ENCODE measurements around the gene CEBPZ.
"Not testable (repeated sequence)": the region's sequence is repeated elsewhere in the genome, so short reads cannot be mapped to it uniquely, and the experiment has no call there.

The CEBPZ gene, protein sequence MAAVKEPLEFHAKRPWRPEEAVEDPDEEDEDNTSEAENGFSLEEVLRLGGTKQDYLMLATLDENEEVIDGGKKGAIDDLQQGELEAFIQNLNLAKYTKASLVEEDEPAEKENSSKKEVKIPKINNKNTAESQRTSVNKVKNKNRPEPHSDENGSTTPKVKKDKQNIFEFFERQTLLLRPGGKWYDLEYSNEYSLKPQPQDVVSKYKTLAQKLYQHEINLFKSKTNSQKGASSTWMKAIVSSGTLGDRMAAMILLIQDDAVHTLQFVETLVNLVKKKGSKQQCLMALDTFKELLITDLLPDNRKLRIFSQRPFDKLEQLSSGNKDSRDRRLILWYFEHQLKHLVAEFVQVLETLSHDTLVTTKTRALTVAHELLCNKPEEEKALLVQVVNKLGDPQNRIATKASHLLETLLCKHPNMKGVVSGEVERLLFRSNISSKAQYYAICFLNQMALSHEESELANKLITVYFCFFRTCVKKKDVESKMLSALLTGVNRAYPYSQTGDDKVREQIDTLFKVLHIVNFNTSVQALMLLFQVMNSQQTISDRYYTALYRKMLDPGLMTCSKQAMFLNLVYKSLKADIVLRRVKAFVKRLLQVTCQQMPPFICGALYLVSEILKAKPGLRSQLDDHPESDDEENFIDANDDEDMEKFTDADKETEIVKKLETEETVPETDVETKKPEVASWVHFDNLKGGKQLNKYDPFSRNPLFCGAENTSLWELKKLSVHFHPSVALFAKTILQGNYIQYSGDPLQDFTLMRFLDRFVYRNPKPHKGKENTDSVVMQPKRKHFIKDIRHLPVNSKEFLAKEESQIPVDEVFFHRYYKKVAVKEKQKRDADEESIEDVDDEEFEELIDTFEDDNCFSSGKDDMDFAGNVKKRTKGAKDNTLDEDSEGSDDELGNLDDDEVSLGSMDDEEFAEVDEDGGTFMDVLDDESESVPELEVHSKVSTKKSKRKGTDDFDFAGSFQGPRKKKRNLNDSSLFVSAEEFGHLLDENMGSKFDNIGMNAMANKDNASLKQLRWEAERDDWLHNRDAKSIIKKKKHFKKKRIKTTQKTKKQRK

DNA sequence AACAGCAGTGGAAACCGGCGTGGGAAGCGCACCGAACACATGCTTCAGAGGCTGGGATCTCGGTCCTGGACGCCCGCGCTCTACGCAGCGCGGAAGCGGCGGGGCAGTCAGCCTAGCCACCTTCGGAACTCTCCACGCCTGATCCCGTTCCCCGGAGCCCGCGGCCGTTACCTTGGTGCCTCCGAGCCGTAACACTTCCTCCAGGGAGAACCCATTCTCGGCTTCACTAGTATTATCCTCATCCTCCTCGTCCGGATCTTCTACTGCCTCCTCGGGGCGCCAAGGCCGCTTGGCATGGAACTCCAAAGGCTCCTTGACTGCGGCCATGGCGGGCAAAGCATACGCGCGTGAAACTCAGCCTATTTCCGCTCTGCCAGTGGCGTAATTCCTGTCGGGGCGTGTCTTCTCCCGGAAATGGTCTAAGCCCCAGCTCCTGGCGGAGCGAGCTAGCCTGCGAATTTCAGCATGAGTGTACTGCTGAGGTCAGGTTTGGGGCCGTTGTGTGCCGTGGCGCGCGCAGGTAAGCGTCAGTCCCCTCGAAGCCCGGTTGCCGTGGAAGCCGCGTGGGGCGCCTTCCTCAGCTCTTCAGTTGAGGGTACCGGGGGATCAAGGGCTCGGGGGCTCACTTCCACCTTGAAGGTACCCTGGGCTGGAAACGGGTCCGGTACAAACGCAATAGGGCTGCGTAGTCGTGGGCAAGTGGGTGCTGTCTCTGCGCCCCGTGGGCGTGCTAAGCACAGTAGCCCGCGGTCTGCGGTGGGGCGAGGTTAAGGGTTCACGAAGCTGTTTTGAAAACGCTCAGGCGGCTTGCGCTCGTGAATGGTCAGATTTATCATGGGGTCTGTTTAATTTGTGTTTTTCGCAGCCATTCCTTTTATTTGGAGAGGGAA is at the start of gene CEBPZ, which contains the start of gene NDUFAF7:
Gene CEBPZ (minus strand): TSS at position 356 of the 890 bp plus-strand sequence. CDS start 29 bp downstream, at position 327.
Gene NDUFAF7 (plus strand): TSS at position 418 of the 890 bp plus-strand sequence. CDS start 48 bp downstream, at position 466.
- peak; percentile 82 for DNase-seq

DNA sequence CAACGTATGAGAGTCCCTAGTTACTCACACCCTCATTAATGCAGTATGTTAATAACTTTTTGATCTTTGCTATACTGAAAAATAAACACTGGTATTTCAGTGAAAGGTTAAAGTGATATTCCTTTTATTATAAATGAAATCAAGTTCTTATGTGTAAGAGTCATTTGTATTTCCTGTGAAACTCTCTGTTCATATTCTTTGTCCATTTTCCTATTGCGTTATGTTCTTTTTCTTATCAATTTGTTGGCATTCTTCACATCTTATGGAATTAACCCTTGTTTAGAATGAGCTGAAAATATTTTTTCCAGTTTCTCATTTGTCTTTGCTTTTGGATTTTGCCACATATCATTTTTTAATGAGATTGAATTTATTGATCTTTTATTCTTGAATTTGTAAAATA is 44.9 kb upstream of the CEBPZ start:
- DNase-seq, result no peak

DNA sequence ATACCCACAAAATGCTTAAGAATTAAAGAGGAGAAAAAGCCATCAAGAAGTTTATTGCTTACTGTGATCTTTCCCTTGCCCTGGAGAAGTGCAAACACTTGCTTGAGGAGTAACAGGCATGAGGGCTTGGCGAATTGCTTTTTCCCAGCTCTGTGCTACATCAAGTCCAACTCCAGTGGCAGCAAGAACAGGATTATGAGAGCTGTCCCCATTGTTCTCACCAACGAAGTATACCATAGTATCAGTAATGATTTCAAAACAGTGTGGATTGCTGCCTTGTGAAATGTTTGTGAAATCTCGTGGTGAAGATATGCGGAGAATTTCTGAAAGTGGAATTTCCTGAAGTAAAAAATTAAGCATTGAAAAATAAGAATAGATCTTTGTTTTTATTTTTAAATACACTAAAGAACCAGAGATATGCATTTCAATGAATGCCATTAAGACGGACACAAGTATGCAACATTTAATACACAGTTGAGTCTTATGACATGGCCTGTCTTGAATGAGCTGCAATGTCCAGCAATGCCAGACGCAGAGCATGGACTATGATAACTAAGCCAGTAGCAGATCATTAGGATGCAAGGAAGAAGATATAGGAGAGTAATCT is 43.1 kb upstream of the CEBPZ start:
- no peak for DNase-seq

DNA sequence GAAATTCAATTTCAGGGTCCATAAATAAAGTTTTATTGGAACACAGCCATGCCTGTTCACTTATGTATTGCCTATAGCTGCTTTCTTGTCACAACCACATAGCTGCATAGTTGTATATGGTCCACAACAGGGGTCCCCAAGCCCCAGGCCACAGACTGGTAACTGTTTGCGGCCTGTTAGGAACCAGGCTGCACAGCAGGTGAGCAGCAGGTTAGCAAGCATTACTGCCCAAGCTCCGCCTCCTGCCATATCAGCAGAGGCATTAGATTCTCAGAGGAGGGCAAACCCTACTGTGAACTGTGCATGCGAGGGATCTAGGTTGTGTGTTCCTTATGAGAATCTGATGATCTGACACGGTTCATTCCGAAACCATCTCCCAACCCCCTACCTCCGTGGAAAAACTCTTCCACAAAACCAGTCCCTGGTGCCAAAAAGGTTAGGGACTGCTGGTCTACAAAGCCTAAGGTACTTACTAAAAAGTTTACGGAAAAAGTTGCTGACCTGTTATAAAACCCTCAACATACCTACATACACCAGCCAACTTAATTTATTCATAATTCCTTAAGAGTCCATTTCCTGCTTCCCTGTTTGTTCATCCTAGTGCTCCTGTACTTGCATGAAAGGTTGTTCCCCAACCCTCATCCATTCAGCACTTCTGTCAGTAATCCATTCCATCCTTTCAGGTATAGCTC is 40.1 kb upstream of the CEBPZ start:
- no peak for DNase-seq

DNA sequence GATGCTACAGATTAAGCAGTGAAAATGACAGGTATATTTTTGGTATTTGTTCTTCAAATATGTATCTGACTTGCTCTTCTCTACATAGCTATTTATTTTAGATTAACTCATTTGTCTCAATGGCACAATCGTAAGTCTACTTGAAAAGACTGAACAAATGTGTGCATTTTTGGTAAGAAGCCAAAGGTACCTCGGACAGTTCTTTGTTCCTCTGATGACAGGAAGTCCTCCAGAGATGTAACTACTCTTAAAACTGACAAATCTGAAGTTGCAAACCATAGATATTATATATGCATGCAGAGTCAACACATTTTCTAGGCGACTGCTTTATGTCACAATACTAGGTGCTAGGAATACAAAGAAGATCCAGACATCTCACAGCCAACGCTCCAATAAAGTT is 36.7 kb upstream of the CEBPZ start:
- no peak for DNase-seq

DNA sequence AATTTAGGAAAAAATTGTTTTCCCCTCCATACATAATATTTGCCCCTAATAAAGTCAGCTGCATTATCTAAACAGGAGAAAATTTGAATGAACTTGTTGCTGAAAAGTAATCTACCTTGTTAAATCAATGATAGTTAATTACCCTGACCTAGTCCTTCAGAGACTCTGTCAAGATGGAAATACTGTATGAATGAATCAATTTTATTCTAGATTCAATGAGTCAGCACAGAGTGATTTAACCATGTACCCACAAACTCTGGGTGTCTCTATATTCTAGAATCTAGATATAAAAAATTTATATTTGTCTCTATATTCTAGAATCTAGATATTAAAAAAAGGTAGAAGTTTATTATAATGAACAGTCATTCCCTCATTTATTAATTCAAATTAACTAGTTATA is 36.3 kb upstream of the CEBPZ start:
- no peak for DNase-seq

DNA sequence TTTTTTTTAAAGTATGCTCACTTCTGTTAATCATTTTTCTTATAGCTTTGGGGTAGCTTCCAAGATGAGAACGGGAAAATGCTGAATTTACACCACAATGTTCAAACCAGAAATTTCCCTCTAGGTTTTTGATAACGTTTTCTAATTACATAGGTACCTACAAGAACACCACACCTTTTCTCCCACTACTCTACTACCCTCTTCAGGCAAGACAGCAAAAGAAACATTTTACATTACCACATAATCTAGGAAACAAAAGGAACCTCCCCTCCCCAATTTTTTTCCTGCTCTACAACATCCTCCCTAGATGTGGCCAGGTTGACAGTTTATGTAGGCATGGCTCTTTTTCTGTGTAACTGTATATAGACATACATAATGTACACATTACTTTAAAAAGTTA is 32.4 kb upstream of the CEBPZ start:
- DNase-seq, result no peak

DNA sequence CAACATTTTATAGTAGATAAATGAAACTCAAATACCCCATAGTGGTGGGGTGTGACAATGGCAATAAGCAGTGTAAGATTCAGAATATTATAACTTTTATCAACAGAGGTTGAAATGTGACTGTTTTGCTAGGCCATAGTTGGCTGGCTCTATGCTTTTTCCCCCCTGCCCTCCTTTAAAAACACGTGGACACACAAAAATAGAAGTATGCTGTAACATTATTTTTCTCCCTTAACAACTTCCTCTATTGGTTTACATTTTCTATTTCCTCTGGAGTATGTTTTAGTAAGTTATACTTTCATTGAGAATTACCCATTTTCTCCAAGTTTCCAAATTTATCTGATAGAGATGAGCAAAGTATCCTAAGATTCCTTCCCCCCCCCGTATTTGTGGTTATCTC is 31.1 kb upstream of the CEBPZ start:
- DNase-seq, result no peak

DNA sequence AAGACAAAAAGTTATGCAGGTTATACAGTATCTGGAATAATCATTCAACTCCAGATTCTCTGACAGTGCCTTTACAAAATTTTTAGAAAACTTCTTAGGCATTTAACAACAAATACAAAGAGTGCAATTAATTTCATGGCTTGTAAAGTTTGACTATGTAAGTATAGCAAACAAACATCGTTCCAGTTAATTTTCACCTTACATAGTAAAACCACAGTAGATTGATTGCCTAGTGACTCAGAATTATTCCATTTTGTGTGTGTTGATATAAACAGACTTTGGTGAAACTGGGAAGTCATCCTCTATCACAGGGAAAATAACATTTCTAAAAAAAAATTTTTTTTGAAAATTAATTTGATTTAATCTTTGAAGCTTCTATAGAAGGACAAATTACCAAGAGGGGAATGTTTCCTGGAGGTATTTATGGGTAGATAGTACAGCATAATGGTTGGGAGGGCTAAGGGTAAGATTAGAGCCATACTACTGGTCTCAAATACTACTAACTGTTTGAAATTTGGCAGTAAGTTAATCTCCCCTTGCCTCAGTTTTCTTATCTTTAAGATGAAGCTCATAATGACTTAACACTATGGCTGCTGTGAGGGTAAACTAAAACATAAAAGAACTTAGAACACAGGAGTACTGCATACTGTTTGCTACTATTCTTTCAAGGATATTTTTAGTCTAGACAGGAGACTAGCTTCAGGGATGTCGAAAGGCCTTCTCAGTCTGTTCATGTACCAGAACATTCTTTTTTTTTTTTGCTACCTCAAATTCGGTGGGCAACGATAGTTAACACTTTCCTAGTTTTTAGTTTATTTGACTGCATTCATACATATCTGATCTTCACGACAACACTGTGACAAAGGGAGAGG is 19.7 kb upstream of the CEBPZ start:
- no peak for DNase-seq

DNA sequence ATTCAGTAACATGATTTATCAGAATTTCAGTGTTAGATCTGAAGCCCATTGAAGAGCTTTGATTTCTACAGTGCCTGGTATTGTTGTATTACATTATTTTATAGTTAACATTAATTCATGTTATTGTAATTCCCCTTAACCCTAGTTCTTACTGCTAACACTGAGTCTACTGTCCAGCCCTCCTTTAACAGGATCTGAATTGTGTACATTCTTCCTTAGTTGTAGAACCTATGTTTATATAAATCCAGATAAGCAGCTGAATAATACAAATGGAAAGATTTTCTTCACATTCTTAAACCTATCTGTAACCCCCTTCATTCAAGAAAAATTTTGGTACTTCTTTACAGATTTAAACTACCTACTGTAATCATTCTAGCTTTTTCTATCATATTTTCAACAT is 14.8 kb upstream of the CEBPZ start:
- DNase-seq, result no peak

DNA sequence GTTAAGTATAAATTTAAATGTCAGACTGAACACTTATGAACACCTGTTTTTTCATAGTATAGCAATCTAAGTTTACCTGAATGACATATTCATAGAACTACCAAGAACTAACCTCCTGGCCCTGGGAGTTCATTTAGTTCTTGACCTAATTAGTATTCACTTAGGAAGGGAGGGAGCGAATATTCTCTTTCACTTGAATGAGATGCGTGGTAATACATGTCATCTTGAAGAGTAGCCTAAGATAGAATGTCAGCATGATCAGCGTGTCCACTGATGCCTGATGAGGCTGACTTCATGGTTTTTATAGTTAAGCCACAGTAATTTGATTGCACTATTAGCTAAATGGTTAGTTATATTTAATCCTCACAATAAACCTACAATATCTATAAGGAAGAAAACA is 13.4 kb upstream of the CEBPZ start:
- DNase-seq, result no peak

DNA sequence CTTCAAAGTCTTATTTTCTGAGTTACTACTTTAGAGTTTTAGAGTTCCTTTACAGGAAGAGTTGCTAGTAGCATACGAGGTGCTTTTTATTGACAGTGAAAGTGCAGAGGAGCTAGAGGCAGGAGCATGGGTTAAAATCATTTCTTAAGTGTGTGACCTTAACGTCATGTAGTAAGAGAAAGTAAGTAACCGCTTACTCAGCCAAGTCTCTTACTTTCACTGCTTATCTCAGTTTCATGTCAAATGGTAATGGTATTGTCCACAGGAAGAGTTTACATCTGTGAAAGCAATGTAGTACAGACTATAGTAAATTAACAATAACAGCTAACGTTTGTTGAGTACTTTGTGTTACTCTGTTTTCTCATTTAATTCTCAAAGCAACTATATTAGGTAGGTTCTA is 12.6 kb upstream of the CEBPZ start:
- no peak for DNase-seq

DNA sequence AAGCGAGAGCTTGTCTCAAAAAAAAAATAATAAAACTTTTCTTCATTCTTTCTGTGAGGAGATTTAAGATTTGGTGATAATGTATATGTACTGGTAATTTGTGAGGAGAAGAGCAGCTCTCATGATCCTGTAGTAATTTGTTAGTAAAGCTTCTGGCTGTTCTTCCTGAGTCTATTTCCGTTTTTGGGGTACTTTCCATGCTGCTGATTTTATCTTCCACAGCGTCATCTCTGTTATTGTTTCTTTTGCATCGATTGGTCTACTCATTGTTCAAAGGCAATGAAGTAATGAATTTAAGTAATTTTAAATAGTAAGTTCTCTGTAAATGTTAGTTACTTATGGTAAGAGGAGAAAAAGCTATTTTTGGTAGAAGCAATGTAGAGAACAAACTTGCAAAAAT is 12.0 kb upstream of the CEBPZ start:
- no peak for DNase-seq

DNA sequence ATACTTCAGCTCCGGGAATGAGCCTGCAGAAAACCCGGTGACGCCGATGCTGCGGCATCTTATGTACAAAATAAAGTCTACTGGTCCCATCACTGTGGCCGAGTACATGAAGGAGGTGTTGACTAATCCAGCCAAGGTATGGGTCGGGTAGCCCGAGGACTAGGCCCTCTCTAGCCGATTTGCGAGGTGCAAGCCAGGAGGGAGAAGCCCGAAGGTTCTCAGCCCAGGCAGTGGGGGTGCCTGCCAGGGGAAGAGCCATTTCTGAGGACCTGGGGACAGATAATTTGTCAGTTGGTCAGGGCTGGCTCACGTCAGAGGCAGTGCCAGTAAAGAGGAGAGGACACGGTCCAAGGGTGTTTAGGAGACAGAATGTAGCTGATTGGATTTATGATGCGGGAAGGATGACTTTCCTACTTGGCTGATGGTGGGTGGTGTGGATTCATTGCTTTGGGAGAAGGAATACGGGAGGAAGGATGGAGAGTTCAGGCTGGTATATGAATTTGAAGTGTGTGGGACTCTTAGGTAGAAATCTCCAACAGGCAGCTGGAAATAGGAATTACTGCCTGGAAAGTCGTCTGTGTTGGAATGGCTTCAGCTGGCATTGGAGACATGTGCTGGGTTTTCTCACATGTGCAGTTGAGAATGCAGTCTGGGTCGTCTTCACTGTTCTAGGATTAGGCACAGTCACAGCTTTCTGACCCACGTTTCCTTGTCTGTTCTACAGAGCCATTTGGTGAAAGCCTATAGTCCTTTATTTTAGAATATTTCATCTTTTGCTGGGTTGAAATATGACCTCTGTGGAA is 936 bp upstream of the CEBPZ start:
- DNase-seq, result no peak

DNA sequence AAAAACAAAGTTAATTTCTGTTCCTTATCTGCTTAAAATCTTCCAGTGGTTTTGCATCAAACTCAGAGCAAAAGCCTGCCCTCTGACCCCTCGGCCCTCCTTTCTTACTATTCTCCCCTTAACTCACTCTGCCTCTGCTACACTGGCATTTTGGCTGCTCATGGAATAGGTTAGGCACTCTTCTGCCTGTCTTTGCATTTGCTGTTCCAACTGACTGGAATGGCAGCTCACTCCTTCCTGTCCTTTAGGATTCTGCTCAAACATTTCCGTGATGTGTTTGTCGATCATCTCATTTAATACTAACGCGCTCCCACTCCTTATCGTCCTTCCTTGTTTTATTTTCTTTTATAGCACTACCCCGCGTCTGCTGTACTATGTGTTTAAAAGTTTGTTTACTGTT is 815 bp downstream of the CEBPZ start:
- DNase-seq, result no peak

DNA sequence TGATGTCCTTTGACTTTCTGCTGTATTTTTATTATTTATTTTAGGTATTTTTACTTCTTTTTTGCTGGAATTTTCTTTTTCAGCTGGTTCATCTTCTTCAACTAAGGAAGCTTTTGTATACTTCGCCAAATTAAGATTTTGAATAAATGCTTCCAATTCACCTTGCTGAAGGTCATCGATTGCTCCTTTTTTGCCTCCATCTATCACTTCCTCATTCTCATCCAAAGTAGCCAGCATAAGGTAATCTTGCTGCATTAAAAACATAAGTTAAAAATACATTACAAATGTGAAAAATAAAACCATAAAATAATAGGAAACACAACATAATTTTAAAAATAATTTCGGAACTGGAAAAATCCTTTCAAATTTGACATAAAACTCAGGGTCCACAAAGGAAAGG is 2.6 kb downstream of the CEBPZ start:
- DNase-seq, result no peak

DNA sequence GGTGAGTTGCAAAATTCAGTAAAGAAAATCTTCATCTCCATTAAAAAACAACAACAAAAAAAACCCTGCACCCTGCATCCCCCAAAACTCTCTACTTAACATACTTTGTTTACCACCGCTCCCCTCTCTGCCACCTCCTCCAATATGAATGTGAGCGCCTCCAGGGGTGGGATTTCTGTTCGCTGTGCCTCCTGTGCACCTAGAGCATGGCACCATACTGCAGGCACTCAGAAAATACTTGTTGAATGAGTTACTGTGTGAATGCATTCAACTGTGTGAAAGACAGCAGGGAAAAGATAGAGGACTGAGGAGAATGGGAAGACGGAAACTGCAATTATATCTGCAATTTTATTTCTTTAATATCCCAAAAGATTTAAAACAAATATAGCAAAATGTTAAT is 4.5 kb downstream of the CEBPZ start:
- no peak for DNase-seq

DNA sequence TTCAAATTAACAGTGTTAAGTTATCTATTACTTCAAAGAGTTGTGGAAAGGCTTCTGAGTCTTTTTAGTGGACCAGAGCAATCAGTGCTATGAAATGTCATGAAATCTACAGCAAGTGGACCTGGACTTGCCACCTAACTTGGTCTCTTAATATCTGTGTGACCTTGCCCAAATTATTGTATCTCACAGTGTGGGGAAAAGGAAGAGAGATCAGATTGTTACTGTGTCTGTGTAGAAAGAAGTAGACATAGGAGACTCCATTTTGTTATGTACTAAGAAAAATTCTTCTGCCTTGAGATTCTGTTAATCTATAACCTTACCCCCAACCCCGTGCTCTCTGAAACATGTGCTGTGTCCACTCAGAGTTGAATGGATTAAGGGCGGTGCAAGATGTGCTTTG is 6.3 kb downstream of the CEBPZ start:
- DNase-seq, result not testable (repeated sequence)

DNA sequence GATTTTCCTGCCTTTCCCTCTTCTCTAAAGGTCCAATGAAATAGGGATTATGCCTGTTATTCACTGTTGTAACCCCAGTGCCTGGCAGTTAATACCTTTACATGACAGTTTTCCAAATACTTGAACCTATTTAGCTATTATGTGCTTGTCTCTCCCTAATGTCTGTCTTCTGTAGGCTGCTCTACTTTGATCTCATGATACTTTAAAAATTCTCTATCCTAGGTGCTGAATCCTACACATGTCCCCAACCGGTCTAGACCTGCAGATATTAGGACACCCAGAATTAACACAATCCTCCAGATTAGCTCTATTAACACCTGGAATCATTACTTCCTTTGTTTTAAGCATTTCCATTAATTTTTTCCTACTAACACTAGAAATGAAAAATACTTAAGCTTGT is 7.3 kb downstream of the CEBPZ start:
- no peak for DNase-seq

DNA sequence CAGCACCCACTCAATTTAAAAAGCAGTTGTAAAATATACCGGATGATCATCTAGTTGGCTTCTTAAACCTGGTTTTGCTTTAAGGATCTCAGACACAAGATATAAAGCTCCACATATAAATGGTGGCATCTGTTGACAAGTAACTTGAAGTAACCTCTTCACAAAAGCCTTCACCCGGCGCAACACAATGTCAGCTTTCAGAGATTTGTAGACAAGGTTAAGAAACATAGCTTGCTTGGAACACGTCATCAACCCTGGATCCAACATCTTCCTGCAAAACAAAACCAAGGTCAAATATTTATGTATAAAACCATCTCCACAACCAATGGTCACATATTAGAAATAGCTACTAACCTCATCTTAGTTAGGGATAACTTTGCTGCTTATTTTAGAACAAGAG is 8.3 kb downstream of the CEBPZ start:
- no peak for DNase-seq
